ENCODE measurements around the gene OR2AG1. TPM values are rescaled to one million over a fixed set of nuclear protein-coding genes. Genes with fewer than 3 reads are reported as not detected.

Gene OR2AG1
- total RNA-seq, 4 donors from 2014 or later = not detected

DNA sequence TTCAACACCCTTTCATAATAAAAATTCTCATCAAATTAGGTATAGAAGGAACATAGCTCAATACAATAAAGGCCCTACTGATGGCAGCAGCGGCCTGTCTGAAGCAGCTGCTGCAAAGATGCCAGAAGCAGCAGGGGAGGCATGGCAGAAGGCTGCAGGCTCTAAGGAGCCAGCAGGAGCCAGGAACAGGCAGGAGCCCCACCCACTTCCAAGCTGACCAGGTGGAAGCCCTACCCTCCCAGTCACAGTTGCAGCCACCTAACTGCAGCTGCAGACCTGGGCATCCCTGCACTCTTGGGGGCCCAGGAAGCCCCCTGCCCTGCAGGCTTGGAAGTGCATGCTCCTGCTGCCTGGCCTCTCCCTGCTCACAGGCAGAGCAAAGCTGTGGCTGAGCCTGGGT, 34.9 kb downstream of the OR2AG1 start:
- WGBS = 67% methylated on average over 1 of the region's 1 CpG

DNA sequence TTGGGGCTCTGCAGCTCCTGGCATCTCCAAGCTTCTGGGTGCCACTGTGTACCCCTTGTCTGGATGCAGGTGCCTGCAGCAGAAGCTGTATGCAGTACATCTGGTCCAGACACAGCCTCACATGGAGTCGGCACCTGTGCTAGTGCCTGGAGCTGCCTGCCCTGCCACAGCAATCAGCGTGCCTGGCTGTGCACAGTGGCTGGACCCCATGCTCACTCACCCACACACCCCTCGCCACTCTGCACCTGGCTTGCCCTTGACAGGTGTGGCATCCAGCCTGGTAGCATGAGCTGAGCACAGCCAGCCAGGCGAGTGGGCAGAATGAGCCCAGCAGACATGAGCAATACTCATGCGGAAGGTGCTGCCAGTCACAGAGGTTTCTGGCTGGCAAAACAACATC, 36.1 kb downstream of the OR2AG1 start:
- H3K36me3 ChIP-seq = no peaks in the 10 kb centered on the region
- WGBS = 96% methylated on average over 5 of the region's 5 CpGs

More for the DNA sequence above, 34.9 kb downstream of the OR2AG1 start:
- H3K4me3 ChIP-seq = no peak overlapping the region
- H3K36me3 ChIP-seq = no peaks in the 10 kb centered on the region
- no peak for TF ChIP-seq POLR2A (IDR thresholded peaks at IDR 0.05)
- TF ChIP-seq, protein P1, sequence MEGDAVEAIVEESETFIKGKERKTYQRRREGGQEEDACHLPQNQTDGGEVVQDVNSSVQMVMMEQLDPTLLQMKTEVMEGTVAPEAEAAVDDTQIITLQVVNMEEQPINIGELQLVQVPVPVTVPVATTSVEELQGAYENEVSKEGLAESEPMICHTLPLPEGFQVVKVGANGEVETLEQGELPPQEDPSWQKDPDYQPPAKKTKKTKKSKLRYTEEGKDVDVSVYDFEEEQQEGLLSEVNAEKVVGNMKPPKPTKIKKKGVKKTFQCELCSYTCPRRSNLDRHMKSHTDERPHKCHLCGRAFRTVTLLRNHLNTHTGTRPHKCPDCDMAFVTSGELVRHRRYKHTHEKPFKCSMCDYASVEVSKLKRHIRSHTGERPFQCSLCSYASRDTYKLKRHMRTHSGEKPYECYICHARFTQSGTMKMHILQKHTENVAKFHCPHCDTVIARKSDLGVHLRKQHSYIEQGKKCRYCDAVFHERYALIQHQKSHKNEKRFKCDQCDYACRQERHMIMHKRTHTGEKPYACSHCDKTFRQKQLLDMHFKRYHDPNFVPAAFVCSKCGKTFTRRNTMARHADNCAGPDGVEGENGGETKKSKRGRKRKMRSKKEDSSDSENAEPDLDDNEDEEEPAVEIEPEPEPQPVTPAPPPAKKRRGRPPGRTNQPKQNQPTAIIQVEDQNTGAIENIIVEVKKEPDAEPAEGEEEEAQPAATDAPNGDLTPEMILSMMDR (IDR thresholded peaks at IDR 0.05) = no peak
- no peak for TF ChIP-seq POLR2AphosphoS5 (IDR thresholded peaks at IDR 0.05)
- TF ChIP-seq EP300 (IDR thresholded peaks at IDR 0.05) = no peak
- H3K27me3 ChIP-seq = peaks cover 3% of the 10 kb centered on the region
- no peaks in the 10 kb centered on the region for H3K9me3 ChIP-seq
- no peak overlapping the region for H3K27ac ChIP-seq
- no peak for DNase-seq (ENCODE audit: low spot score in 2 of 2)
- H3K4me1 ChIP-seq = no peaks in the 10 kb centered on the region

DNA sequence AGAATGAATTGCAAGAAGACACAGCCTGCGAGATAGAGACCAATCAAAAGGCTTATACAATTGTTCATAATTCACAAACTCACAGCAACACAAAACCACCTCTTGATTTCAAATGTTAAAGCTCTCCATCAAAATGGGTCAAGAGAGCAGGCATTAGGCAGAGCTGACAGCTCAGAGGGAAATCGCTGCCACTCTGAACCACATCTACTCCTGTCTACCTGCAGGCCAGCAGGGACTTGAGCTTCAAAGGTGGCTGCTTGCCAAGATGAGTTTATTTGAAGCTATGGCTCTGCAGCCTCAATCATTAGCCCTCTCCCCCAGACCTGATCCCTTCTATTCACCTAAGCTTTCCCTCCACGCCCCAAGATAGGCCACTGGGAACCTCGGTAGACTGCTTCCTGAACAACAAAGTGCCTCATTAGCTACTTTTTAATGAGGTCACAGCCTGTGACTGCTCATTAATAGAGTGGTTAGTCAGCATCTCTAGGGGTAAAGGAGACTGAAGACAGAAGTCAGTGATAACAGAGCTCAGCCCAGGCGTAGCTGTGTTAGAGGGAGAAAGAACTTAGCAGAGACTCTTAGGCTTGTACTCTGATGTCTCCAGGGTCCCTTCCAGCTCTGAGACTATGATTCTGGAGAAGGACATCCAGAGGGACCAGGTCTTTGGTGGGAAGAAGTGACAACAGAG, 41.5 kb downstream of the OR2AG1 start:
- H3K4me3 ChIP-seq = no peak overlapping the region
- DNase-seq (ENCODE audit: low spot score in 2 of 2) = no peak
- no peaks in the 10 kb centered on the region for H3K27me3 ChIP-seq
- H3K27ac ChIP-seq = no peak overlapping the region
- no peaks in the 10 kb centered on the region for H3K36me3 ChIP-seq
- H3K4me1 ChIP-seq = no peaks in the 10 kb centered on the region
- TF ChIP-seq POLR2A (IDR thresholded peaks at IDR 0.05) (no peak), EP300 (IDR thresholded peaks at IDR 0.05) (no peak), POLR2AphosphoS5 (IDR thresholded peaks at IDR 0.05) (no peak)
- TF ChIP-seq, protein P1 (IDR thresholded peaks at IDR 0.05) = no peak
- 67% methylated on average over 5 of the region's 5 CpGs for WGBS
- no peaks in the 10 kb centered on the region for H3K9me3 ChIP-seq

More for the DNA sequence above, 36.1 kb downstream of the OR2AG1 start:
- no peak overlapping the region for H3K27ac ChIP-seq
- H3K27me3 ChIP-seq = no peaks in the 10 kb centered on the region
- no peaks in the 10 kb centered on the region for H3K9me3 ChIP-seq
- TF ChIP-seq POLR2A (IDR thresholded peaks at IDR 0.05) = no peak
- TF ChIP-seq, protein P1 (IDR thresholded peaks at IDR 0.05) = no peak
- TF ChIP-seq POLR2AphosphoS5 (IDR thresholded peaks at IDR 0.05) = no peak
- no peaks in the 10 kb centered on the region for H3K4me1 ChIP-seq
- DNase-seq (ENCODE audit: low spot score in 2 of 2) = no peak
- no peak overlapping the region for H3K4me3 ChIP-seq

DNA sequence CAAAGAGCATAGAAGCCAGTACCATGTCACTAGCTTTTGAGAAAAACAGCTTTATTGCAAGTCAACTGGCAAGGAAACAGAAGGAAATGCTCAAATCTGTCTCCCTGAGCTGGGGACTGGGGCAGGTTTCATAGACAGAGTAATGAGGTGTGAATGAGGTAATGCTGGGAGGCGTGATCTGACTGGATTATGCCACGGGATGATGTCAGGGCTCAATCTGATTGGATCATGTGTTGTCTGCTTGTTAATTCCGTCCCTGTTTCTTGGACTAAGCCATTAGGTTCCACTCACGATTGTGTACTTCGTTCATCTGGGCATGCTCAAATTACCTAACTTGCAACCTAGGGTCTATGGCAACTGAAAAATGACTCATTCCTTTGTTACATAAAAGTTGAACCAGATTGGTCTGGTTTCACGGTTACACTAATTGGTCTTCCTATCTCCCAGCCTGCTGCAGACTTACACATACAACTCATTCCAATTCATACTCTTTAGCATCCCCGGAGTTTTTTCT, 42.5 kb downstream of the OR2AG1 start:
- H3K4me3 ChIP-seq = no peak overlapping the region
- H3K4me1 ChIP-seq = no peaks in the 10 kb centered on the region
- no peak for DNase-seq (ENCODE audit: low spot score in 2 of 2)
- H3K36me3 ChIP-seq = no peaks in the 10 kb centered on the region
- no peaks in the 10 kb centered on the region for H3K27me3 ChIP-seq
- no peaks in the 10 kb centered on the region for H3K9me3 ChIP-seq
- TF ChIP-seq POLR2A (IDR thresholded peaks at IDR 0.05) (no peak), EP300 (IDR thresholded peaks at IDR 0.05) (no peak), POLR2AphosphoS5 (IDR thresholded peaks at IDR 0.05) (no peak)
- TF ChIP-seq, protein P1 (IDR thresholded peaks at IDR 0.05) = no peak
- WGBS = 82% methylated on average over 7 of the region's 7 CpGs
- no peak overlapping the region for H3K27ac ChIP-seq

DNA sequence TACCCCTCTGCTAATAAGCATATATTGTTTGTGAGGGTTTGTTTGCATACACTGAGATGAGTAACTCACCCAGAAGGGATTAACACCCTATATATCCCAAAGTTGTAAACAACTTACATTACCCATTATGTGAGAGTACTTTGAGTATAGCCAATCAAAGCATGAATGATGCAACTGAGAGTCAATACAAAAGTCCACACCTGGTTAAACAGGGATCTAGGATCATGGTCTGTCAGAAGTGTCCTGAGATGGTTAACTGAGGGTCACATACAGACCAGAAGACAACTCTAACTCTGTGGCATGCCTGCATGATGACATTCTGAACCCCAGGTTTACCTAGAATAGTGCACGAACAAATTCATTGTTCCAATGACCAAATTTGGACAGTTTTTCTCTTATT, 45.3 kb downstream of the OR2AG1 start:
- DNase-seq (ENCODE audit: low spot score in 2 of 2) = no peak
- H3K4me3 ChIP-seq = no peak overlapping the region
- no peaks in the 10 kb centered on the region for H3K36me3 ChIP-seq
- H3K4me1 ChIP-seq = no peaks in the 10 kb centered on the region
- WGBS = 96% methylated on average over 1 of the region's 1 CpG
- TF ChIP-seq, protein P1 (IDR thresholded peaks at IDR 0.05) = no peak
- TF ChIP-seq POLR2A (IDR thresholded peaks at IDR 0.05) (no peak), POLR2AphosphoS5 (IDR thresholded peaks at IDR 0.05) (no peak)
- H3K9me3 ChIP-seq = no peaks in the 10 kb centered on the region
- no peaks in the 10 kb centered on the region for H3K27me3 ChIP-seq
- H3K27ac ChIP-seq = no peak overlapping the region
